RWPE2 (cell line): ENCODE measurements around the gene RAP1GAP.

Experiments
- ATAC-seq: fragments of 200-7000 bp; cut with Tn5 transposase; 3 replicates; pipeline ENCODE4 v1.9.1; 2021; ENCODE audit warnings: low read depth
- DNase-seq: peaks from one replicate; pipeline ENCODE4 v3.0.0-alpha.2; 2020; ENCODE audit warnings: low spot score
- H3K27ac ChIP-seq: fragments of 450-650 bp; 2 replicates; pipeline ENCODE4 v1.5.1; 2017; ENCODE audit warnings: mild to moderate bottlenecking; ENCODE audit not compliant: poor library complexity, severe bottlenecking
- H3K27me3 ChIP-seq: fragments of 250-450 bp; sonication (Bioruptor Pico); 2 replicates; pipeline ENCODE4 v1.5.1; 2021; ENCODE audit warnings: mild to moderate bottlenecking, moderate library complexity; ENCODE audit not compliant: insufficient read depth, poor library complexity, severe bottlenecking
- H3K36me3 ChIP-seq: fragments of 250-450 bp; sonication (Bioruptor Pico); 2 replicates; pipeline ENCODE4 v1.5.1; 2020; ENCODE audit warnings: low read depth, mild to moderate bottlenecking, moderate library complexity
- H3K4me1 ChIP-seq: fragments of 250-450 bp; sonication (Bioruptor Pico); 2 replicates; pipeline ENCODE4 v1.5.1; 2021; ENCODE audit warnings: mild to moderate bottlenecking, moderate library complexity; ENCODE audit not compliant: insufficient read depth, poor library complexity, severe bottlenecking
- H3K4me3 ChIP-seq: fragments of 250-450 bp; sonication (Bioruptor Pico); 2 replicates; pipeline ENCODE4 v1.5.1; 2021; ENCODE audit warnings: mild to moderate bottlenecking, moderate library complexity; ENCODE audit not compliant: severe bottlenecking
- H3K9me3 ChIP-seq: fragments of 250-450 bp; sonication (Bioruptor Pico); 2 replicates; pipeline ENCODE4 v1.5.1; 2021; ENCODE audit warnings: mild to moderate bottlenecking, moderate library complexity; ENCODE audit not compliant: severe bottlenecking
- CTCF ChIP-seq: fragments of 450-650 bp; IDR thresholded peaks from one replicate; pipeline ENCODE4 v1.5.1; 2017; ENCODE audit warnings: mild to moderate bottlenecking, moderate library complexity; ENCODE audit not compliant: poor library complexity, severe bottlenecking

RAP1GAP gene

GRCh38 chr1:21706151-21706835 lies 37.1 kb upstream of the RAP1GAP start:
- H3K9me3 ChIP-seq: no peaks in the 10 kb centered on the region
- H3K4me1 ChIP-seq: no peaks in the 10 kb centered on the region
- no peak overlapping the region for H3K4me3 ChIP-seq
- TF ChIP-seq CTCF: no peak
- ATAC-seq (no peak), DNase-seq (no peak)
- no peaks in the 10 kb centered on the region for H3K27me3 ChIP-seq
- no peak overlapping the region for H3K27ac ChIP-seq
- H3K36me3 ChIP-seq: peaks cover 85% of the 10 kb centered on the region

- Histone ChIP-seq H3K4me3 (no peak overlapping the region), H3K36me3 (peaks cover 91% of the 10 kb centered on the region), H3K27ac (no peak overlapping the region), H3K4me1 (no peaks in the 10 kb centered on the region), H3K9me3 (no peaks in the 10 kb centered on the region), H3K27me3 (no peaks in the 10 kb centered on the region)
- ATAC-seq (no peak), DNase-seq (no peak)
- no peak for TF ChIP-seq CTCF
Measured at GRCh38 chr1:21705303-21705980, 36.3 kb upstream of the RAP1GAP start.

GRCh38 chr1:21704145-21704544 lies 35.0 kb upstream of the RAP1GAP start:
- H3K9me3 ChIP-seq: no peaks in the 10 kb centered on the region
- ATAC-seq (no peak), DNase-seq (no peak)
- no peaks in the 10 kb centered on the region for H3K4me1 ChIP-seq
- H3K4me3 ChIP-seq: no peak overlapping the region
- TF ChIP-seq CTCF: no peak
- peaks cover 88% of the 10 kb centered on the region for H3K36me3 ChIP-seq
- no peak overlapping the region for H3K27ac ChIP-seq
- H3K27me3 ChIP-seq: no peaks in the 10 kb centered on the region

- peak; percentile 67 for TF ChIP-seq CTCF
- Histone ChIP-seq H3K9me3 (no peaks in the 10 kb centered on the region), H3K4me3 (no peak overlapping the region), H3K27me3 (no peaks in the 10 kb centered on the region), H3K4me1 (no peaks in the 10 kb centered on the region), H3K36me3 (peaks cover 90% of the 10 kb centered on the region), H3K27ac (no peak overlapping the region)
- 0 out of 3 replicates have a peak, but pooled peaks have one; percentile 27 for ATAC-seq
- DNase-seq: no peak
Measured at GRCh38 chr1:21703318-21703963, 34.3 kb upstream of the RAP1GAP start.

- H3K27me3 ChIP-seq: no peaks in the 10 kb centered on the region
- H3K36me3 ChIP-seq: peaks cover 92% of the 10 kb centered on the region
- TF ChIP-seq CTCF: no peak
- no peak overlapping the region for H3K27ac ChIP-seq
- H3K4me1 ChIP-seq: no peaks in the 10 kb centered on the region
- ATAC-seq (no peak), DNase-seq (no peak)
- H3K4me3 ChIP-seq: no peak overlapping the region
- no peaks in the 10 kb centered on the region for H3K9me3 ChIP-seq
Measured at GRCh38 chr1:21702780-21703179, 33.6 kb upstream of the RAP1GAP start.
